K562 (cell line): ENCODE results near the gene ADAMTS2. TPM values are rescaled to one million over a fixed set of nuclear protein-coding genes. Genes with fewer than 3 reads are reported as not detected.

Experiments
- BDP1 ChIP-seq: IDR thresholded peaks from 3 replicates; pipeline ENCODE4 v1.6.1; 2011; ENCODE audit not compliant: insufficient read length, insufficient read depth
- NR1H2 ChIP-seq: sonication (generic); formaldehyde crosslinking; IDR thresholded peaks from 2 replicates; pipeline ENCODE4 v1.4.0; 2020; ENCODE audit warnings: mild to moderate bottlenecking, missing genetic modification reagents
- polyA plus RNA-seq, 8 experiments: library from polyadenylated mRNA; depleted of rRNA in 4 of 8; stranded (reverse) in 5 of 8; unstranded in 3 of 8; fragments of >200 nt; fragmentation: Nextera tagmentation in 2 of 8; fragmentation: Illumina TruSeq in 1 of 8; extraction: Ambion mirVana in 2 of 8; extraction: Trizol in 1 of 8; gene quantifications; 2 replicates each; pipeline versions ENCODE4 v1.2.1 to v1.2.3, GENCODE V29; 2011 to 2014; ENCODE audit warnings: inconsistent platforms in 1 of 8, missing spikeins in 1 of 8
- total RNA-seq, 7 experiments: library from RNA; depleted of rRNA in 6 of 7; stranded (reverse); fragments of >200 nt in 6 of 7; fragmentation: Illumina TruSeq in 2 of 7; extraction: Trizol in 2 of 7; gene quantifications; 2 replicates each; pipeline versions ENCODE4 v1.2.1 to v1.2.3, GENCODE V29; 2011 to 2021; ENCODE audit warnings: low replicate concordance in 1 of 7
- TF ChIP-seq, protein P1 (sequence below): sonication (generic); formaldehyde crosslinking; IDR thresholded peaks from 2 replicates; pipeline ENCODE4 v1.8.0; 2022; ENCODE audit warnings: missing genetic modification reagents, mild to moderate bottlenecking, borderline replicate concordance
- TF ChIP-seq, protein P2 (sequence below): fragments of 250-450 bp; sonication (Bioruptor Pico); IDR thresholded peaks from 2 replicates; pipeline ENCODE4 v1.4.0; 2020; ENCODE audit warnings: mild to moderate bottlenecking, moderate library complexity

Gene ADAMTS2
- total and polyA plus RNA-seq, 9 of the 15 experiments (the other 6 are each of a cell fraction or from before 2014, with no cell fraction given): not detected

DNA sequence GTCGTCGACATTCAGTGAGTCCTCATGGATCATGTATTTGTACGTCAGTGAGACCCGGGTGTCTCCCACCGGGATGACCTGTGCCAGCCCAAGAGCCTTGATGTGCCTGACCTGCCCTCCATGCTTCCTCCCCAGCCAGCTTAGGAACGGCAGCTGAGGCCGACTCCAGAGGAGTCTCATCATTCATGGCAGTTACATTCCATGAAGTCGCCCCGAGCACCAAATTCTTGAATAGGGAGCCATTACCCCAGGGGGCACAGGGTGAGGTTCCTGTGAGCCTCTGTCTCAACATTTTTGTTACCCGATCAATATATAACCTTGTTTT is 217.3 kb downstream of the ADAMTS2 start (continued):
- TF ChIP-seq NR1H2 (no peak), BDP1 (no peak)
- TF ChIP-seq, protein P1, sequence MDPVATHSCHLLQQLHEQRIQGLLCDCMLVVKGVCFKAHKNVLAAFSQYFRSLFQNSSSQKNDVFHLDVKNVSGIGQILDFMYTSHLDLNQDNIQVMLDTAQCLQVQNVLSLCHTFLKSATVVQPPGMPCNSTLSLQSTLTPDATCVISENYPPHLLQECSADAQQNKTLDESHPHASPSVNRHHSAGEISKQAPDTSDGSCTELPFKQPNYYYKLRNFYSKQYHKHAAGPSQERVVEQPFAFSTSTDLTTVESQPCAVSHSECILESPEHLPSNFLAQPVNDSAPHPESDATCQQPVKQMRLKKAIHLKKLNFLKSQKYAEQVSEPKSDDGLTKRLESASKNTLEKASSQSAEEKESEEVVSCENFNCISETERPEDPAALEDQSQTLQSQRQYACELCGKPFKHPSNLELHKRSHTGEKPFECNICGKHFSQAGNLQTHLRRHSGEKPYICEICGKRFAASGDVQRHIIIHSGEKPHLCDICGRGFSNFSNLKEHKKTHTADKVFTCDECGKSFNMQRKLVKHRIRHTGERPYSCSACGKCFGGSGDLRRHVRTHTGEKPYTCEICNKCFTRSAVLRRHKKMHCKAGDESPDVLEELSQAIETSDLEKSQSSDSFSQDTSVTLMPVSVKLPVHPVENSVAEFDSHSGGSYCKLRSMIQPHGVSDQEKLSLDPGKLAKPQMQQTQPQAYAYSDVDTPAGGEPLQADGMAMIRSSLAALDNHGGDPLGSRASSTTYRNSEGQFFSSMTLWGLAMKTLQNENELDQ (CRISPR knock-in tag): no peak
- TF ChIP-seq, protein P2, sequence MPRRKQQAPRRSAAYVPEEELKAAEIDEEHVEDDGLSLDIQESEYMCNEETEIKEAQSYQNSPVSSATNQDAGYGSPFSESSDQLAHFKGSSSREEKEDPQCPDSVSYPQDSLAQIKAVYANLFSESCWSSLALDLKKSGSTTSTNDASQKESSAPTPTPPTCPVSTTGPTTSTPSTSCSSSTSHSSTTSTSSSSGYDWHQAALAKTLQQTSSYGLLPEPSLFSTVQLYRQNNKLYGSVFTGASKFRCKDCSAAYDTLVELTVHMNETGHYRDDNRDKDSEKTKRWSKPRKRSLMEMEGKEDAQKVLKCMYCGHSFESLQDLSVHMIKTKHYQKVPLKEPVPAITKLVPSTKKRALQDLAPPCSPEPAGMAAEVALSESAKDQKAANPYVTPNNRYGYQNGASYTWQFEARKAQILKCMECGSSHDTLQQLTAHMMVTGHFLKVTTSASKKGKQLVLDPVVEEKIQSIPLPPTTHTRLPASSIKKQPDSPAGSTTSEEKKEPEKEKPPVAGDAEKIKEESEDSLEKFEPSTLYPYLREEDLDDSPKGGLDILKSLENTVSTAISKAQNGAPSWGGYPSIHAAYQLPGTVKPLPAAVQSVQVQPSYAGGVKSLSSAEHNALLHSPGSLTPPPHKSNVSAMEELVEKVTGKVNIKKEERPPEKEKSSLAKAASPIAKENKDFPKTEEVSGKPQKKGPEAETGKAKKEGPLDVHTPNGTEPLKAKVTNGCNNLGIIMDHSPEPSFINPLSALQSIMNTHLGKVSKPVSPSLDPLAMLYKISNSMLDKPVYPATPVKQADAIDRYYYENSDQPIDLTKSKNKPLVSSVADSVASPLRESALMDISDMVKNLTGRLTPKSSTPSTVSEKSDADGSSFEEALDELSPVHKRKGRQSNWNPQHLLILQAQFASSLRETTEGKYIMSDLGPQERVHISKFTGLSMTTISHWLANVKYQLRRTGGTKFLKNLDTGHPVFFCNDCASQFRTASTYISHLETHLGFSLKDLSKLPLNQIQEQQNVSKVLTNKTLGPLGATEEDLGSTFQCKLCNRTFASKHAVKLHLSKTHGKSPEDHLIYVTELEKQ (CRISPR knock-in tag): no peak
